ENCODE results near the gene CST7. TPM values are rescaled to one million over a fixed set of nuclear protein-coding genes. Genes with fewer than 3 reads are reported as not detected.
"Not testable (repeated sequence)": the region's sequence is repeated elsewhere in the genome, so short reads cannot be mapped to it uniquely, and the experiment has no call there.

Gene CST7
- total RNA-seq, 1 experiment from 2014 or later, result not detected

DNA sequence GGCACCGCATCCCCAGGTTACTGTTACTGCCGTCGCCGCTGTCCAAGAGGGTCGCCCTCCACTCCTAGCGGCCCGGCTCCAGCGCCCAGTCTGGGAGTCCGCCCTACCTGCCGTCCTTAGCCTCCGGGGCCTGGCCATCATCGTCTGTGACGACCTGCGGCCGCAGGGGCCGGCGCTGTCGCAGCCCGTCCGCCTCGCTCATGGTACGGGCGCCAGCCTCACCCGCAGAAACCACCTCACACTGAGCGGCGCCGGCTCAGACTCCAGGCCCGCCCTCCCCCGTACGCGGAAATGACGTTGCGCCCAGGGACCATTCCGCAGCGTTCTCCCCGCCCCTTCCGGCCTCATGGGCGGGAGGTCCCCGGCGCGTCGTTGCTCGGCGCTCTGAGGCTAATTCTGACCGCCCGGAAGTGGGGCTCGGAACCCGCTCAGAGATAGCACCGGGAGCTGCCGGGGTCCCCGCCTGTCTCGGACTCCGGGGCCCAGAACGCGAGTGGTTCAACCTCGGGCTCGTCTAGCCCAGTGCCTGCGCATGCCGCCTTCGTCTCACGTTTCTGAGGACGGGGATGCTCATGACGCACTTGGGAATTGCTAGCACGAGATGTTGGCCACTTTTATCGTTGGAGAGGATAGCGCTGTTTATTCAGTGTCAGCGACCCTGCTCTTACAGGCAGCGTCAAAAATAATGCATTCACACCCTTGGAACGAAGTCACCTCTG, 43.6 kb downstream of the CST7 start, which contains the start of gene APMAP:
APMAP (minus strand) TSS at position 265 of the 719 bp plus-strand sequence; CDS start at position 202, 63 bp downstream.
- in situ Hi-C loops (cut with HindIII; ENCODE audit: low pct_unique_long_range_greater_than_20kb, low sequenced_read_pairs), result no loop called here
- peak; percentile 93 for DNase-seq (ENCODE audit: low read depth)

- in situ Hi-C loops (cut with HindIII; ENCODE audit: low pct_unique_long_range_greater_than_20kb, low sequenced_read_pairs), result no loop called here
- peak; percentile 65 for DNase-seq (ENCODE audit: low read depth)
These were observed 44.5 kb downstream of the CST7 start for GRCh38 chr20:24993337-24994185.

DNA sequence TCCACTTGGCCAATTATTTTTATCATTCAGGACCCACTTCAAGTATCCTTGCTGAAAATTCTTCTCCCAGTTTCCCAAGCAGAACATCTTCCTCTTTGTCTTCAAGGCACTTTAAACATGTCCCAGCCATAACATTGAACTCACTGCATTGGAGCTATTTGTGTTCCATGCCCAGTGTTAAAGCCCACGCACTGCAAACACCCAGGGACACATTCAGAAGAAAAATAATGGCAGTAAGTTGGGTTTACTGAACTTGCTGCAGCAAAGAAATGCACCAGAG, 45.1 kb downstream of the CST7 start:
- in situ Hi-C loops (cut with HindIII; ENCODE audit: low pct_unique_long_range_greater_than_20kb, low sequenced_read_pairs), result no loop called here
- no peak for DNase-seq (ENCODE audit: low read depth)

- in situ Hi-C loops (cut with HindIII; ENCODE audit: low pct_unique_long_range_greater_than_20kb, low sequenced_read_pairs), result no loop called here
These were observed 45.6 kb downstream of the CST7 start for GRCh38 chr20:24994470-24995368.

DNA sequence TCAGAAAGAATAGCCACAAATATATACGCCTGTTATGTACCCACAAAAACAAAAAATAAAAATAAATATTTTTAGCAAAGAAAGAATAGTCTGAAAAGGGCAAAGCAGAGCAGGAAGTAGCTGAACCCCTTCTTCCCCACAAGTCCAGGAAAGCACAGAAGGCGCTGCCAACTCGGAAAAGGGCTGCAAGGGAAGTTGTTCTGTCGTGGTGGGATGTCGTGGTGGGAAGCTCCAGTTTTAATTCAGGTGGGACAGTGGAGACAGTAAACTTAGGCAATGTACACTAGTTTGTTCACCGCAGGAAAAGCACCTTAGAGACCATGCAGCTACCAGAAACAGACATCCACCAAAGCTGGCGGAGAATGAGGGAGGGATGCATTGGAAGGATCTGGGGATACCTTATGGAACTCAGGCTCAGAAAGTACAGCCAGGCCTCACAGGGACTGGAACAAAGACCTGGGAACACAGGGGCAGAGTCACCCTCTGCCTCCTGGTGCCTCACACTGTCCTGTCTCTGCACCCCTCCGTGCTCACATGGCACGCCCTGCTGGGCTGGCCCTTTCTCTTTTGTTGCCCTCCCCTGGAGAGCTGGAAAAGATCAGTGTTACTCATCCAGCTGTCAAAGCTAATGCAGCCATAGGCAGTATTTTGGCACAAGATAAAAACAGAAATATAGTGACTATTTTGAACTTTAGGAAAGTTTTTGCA, 46.8 kb downstream of the CST7 start:
- no peak for DNase-seq (ENCODE audit: low read depth)
- in situ Hi-C loops (cut with HindIII; ENCODE audit: low pct_unique_long_range_greater_than_20kb, low sequenced_read_pairs), result no loop called here

More at GRCh38 chr20:24994470-24995368, 45.6 kb downstream of the CST7 start:
- peak; percentile 70 for DNase-seq (ENCODE audit: low read depth)

DNA sequence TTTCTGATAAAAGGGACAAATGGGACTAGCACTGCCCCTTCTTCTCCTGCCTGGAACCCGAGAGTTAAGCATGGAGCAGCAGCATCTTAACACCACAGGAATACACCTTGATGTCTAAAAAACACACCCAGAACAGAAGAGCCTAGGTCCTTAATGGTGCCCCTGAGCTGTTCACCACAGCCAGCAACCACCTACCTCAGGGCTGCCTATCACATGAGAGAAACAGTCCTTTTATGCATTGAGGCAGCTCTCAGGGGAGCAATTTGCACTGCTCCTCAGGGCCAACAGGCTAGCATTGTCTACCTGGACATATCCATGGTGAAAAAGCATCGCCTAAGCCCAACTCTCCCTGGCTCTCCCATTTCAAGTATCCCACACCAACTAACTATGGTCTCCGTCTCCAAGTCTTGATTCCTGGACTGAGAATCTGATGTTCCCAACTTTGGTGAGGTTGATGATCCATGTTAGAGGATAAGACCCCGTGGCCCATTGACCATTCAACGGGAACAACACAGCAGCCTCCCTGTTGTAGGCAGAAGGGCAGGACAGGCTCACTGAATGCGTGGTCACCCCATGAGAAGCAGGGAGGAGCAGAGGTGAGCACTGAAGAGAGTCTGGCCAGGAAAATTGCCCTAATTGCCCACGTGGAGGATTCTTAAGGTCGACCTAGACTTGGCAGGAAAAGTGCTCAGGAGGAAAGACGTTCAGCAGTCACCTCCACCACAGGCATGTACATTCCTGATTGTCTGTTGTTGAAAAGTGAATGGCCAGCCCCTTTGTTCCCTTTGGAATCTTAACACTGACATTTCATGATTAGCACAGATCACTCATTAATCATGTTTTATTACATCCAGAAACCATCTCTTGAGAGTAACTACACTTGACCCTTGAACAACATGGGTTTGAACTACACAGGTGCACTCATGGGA, 47.6 kb downstream of the CST7 start:
- in situ Hi-C loops (cut with HindIII; ENCODE audit: low pct_unique_long_range_greater_than_20kb, low sequenced_read_pairs), result no loop called here
- DNase-seq (ENCODE audit: low read depth), result no peak

DNA sequence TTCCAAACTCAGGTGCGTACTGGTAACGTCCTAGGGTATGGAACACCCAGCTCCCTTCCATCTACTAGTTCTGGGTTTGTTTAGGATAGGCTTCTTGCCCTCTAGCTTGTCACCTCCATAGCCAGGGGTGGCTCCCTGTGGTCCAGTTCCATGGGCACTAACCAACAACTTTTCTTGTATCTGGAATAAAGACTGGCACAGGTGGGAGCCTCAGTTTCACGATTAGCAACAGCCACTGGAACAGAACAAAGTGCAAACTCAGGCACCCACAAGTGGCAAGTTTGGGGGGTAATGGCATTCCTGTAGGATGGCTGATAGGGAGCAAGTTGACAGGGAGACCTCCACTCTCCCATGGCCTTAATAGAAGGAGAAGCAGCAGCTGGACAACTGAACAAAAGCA, 49.1 kb downstream of the CST7 start:
- in situ Hi-C loops (cut with HindIII; ENCODE audit: low pct_unique_long_range_greater_than_20kb, low sequenced_read_pairs), result no loop called here
- no peak for DNase-seq (ENCODE audit: low read depth)

DNA sequence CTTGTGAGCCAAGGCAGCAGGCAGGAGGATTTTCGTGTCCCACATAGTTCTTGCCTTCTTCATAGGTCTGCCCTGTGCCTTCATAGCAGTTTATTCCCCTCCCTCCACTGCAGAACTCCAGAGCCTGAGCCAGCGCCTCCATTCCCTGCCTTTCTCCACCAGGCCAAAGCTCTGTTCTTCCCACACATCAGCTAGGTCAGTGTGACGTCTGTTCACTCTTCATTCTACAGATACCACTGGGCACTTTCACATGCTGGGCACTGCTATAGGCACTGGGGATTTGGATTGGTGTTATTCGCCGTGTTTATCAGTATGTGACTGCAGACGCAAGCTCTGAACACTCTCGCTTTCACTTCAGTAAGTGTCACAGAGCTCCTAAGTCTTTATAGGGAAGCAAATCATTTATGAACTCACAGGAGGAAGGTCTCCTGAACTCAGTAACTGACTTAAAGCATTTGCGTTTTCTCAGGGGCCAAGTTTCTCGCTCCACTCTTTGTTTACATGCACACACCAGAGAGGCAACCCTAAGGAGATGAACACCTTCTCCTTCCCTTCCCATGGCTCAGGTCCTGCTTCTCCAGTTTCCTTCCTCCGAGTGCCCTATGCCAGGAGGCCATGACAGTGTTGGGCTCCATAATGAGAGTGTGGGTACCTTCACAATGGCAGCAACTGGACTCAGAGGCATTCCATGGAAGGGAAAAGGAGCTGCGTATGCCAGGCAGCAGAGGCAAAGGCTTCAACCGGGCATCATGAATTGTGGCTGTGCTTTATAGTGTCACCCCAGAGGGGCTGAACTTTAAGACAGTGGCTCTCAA, 49.8 kb downstream of the CST7 start:
- no peak for DNase-seq (ENCODE audit: low read depth)
- in situ Hi-C loops (cut with HindIII; ENCODE audit: low pct_unique_long_range_greater_than_20kb, low sequenced_read_pairs), result no loop called here

GRCh38 chr20:24999568-24999967, 50.5 kb downstream of the CST7 start:
- in situ Hi-C loops (cut with HindIII; ENCODE audit: low pct_unique_long_range_greater_than_20kb, low sequenced_read_pairs), result no loop called here
- DNase-seq (ENCODE audit: low read depth), result no peak

DNA sequence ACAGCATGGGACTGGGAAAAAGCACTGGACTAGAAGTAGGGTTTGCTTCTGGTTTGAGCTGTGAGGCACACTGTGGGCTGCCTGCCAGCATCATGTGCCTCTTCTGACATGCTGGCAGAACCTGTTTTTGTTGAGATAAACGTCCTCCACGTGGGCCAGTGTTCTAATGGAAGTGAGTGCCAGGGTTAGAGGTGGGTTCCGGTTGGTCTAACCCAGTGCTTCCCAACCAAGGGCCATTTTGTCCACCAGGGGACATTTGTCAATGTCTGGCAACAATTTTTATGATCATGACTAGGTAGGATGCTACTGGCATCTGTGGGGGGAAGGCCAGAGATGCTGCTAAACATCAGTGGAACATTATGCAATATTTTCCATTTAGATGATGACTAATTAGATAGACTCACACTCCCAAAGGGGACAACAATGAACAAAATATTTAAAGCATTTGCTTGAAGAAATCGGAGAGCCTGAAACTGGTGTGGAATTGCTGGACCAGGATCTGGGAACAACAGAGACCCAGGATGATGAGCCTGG, 51.3 kb downstream of the CST7 start:
- in situ Hi-C loops (cut with HindIII; ENCODE audit: low pct_unique_long_range_greater_than_20kb, low sequenced_read_pairs), result no loop called here
- DNase-seq (ENCODE audit: low read depth), result peak; percentile 87

- DNase-seq (ENCODE audit: low read depth); in situ Hi-C loops (cut with HindIII; ENCODE audit: low pct_unique_long_range_greater_than_20kb, low sequenced_read_pairs): not testable (repeated sequence)
These were observed 52.3 kb downstream of the CST7 start for GRCh38 chr20:25001323-25001722.

DNA sequence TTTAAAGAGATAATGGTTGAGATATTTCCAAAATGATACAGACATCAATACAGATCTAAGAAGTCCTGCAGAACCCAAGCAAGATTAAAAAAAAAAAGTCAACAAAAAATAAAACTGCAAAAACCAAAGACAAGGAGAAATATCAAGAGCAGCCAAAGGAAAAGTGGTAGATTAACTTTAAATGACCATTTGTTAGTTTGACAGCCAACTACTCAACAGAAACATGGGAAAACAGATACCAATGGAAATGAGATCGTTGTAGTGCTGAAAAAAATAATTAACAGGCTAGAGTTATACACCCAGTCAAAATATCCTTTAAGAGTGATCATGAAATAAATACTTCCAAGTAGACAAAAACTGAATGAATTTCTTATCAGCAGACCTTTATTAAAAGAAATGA, 53.9 kb downstream of the CST7 start:
- in situ Hi-C loops (cut with HindIII; ENCODE audit: low pct_unique_long_range_greater_than_20kb, low sequenced_read_pairs), result no loop called here
- DNase-seq (ENCODE audit: low read depth), result no peak

- DNase-seq (ENCODE audit: low read depth), result no peak
- in situ Hi-C loops (cut with HindIII; ENCODE audit: low pct_unique_long_range_greater_than_20kb, low sequenced_read_pairs), result no loop called here
These were observed 56.2 kb downstream of the CST7 start for GRCh38 chr20:25005220-25005619.

DNA sequence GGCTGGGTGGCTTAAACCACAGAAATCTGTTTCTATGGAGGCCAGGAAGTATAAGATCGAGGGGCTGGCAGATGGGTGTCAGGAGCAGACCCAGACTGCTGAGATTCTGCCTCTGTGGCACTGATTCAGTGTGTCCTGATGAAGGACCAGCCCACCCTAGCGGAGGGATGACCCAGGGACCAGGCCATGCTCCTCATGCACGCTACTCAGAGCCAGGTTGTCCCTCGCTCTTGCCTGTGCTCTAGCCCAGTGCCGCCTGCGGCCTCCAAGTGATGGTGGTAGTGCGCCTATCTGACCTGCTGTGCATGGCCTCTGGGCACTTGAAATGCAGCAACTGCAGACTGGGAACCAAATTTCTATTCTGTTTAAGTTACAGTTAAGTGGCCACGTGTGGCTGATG, 56.6 kb downstream of the CST7 start:
- no peak for DNase-seq (ENCODE audit: low read depth)
- in situ Hi-C loops (cut with HindIII; ENCODE audit: low pct_unique_long_range_greater_than_20kb, low sequenced_read_pairs), result no loop called here

DNA sequence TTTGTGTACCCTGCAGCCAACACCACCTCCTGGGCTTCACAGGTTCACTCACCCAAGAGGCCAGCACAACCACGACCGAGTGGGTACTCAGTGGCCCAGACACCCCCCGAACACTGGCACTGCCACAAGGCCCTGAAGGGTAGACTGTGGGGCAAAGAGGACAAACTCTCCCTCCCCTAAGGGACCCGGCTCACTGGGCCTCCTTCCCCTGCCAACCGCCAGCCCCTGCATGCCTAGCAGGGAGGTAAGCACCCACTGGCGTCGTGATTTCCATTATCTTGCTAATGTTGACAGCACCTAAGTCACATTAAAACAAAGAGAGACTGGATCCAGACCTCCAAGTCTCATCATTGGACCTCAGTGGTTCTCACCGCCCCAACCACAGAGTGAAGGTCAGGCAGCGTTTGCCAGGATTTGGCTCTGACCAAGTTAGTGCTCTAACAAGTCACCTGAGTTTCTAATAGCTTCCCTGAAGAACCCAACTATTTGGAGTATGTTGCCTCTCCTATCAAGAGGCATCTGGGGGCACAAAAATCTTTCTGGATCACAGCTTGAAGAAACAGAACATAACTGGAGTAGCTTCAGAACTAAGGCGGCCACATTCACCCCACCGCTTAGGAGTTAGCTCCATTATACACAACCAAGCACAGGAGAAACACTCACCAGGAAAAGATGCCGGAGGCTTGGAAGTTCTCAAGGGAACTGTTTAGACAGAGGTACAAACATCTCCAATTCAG, 57.5 kb downstream of the CST7 start:
- in situ Hi-C loops (cut with HindIII; ENCODE audit: low pct_unique_long_range_greater_than_20kb, low sequenced_read_pairs), result no loop called here
- no peak for DNase-seq (ENCODE audit: low read depth)

Measured in Caki2 (cell line).